Smooth muscle cell (in vitro differentiated cells): ENCODE data around the gene THAP8. TPM values are rescaled to one million over a fixed set of nuclear protein-coding genes. Genes with fewer than 3 reads are reported as not detected.

Experiments used
- polyA plus RNA-seq: library from polyadenylated mRNA; unstranded; fragments of >200 nt; fragmentation: Nextera tagmentation; extraction: Ambion mirVana; gene quantifications from 2 replicates; pipeline ENCODE4 v1.2.1, GENCODE V29; 2016
- total RNA-seq: library from RNA; depleted of rRNA; stranded (reverse); fragments of >200 nt; gene quantifications from 2 replicates; pipeline ENCODE4 v1.2.3, GENCODE V29; 2014

The THAP8 gene
- total and polyA plus RNA-seq, 2 experiments from 2014 or later = 9.3 to 13.1 TPM

Other genes starting within 250 kb of the THAP8 start
- gene PRODH2, start 241.4 kb downstream of the THAP8 start, total RNA-seq = not detected in 2 replicates
- gene PRODH2, start 241.4 kb downstream of the THAP8 start, polyA plus RNA-seq = not detected in 2 replicates
- gene NPHS1, start 201.8 kb downstream of the THAP8 start, total RNA-seq = 0.31 TPM in 1 of 2 replicates, not detected in the other
- gene NPHS1, start 201.8 kb downstream of the THAP8 start, polyA plus RNA-seq = 0.46 TPM in 1 of 2 replicates, not detected in the other
- gene KIRREL2, start 197.4 kb downstream of the THAP8 start, total RNA-seq = 0.18 and 2.1 TPM in 2 replicates
- 0.56 and 0.64 TPM in 2 replicates for gene KIRREL2, start 197.4 kb downstream of the THAP8 start, polyA plus RNA-seq
- 40.1 and 81.8 TPM in 2 replicates for gene APLP1, start 185.7 kb downstream of the THAP8 start, total RNA-seq
- 98.3 and 114 TPM in 2 replicates for gene APLP1, start 185.7 kb downstream of the THAP8 start, polyA plus RNA-seq
- 4.2 and 4.9 TPM in 2 replicates for gene NFKBID, start 153.7 kb downstream of the THAP8 start, total RNA-seq
- gene NFKBID, start 153.7 kb downstream of the THAP8 start, polyA plus RNA-seq = 9.0 and 11.1 TPM in 2 replicates
- 0.81 TPM in 1 of 2 replicates, not detected in the other for gene HCST, start 151.8 kb downstream of the THAP8 start, total RNA-seq
- gene HCST, start 151.8 kb downstream of the THAP8 start, polyA plus RNA-seq = 2.6 and 3.4 TPM in 2 replicates
- not detected in 2 replicates for gene TYROBP, start 146.0 kb downstream of the THAP8 start, total RNA-seq
- gene TYROBP, start 146.0 kb downstream of the THAP8 start, polyA plus RNA-seq = not detected in 2 replicates
- gene LRFN3, start 117.9 kb downstream of the THAP8 start, total RNA-seq = 6.0 and 6.2 TPM in 2 replicates
- gene LRFN3, start 117.9 kb downstream of the THAP8 start, polyA plus RNA-seq = 15.3 and 15.5 TPM in 2 replicates
- 24.0 TPM in 2 replicates for gene SDHAF1, start 59.1 kb downstream of the THAP8 start, total RNA-seq
- 27.1 and 27.7 TPM in 2 replicates for gene SDHAF1, start 59.1 kb downstream of the THAP8 start, polyA plus RNA-seq
- gene SYNE4, start 45.5 kb downstream of the THAP8 start, total RNA-seq = 1.1 and 1.9 TPM in 2 replicates
- gene SYNE4, start 45.5 kb downstream of the THAP8 start, polyA plus RNA-seq = 2.6 and 8.8 TPM in 2 replicates
- gene ALKBH6, start 40.1 kb downstream of the THAP8 start, total RNA-seq = 26.2 and 35.4 TPM in 2 replicates
- 36.1 and 37.4 TPM in 2 replicates for gene ALKBH6, start 40.1 kb downstream of the THAP8 start, polyA plus RNA-seq
- gene CLIP3, start 21.4 kb downstream of the THAP8 start, total RNA-seq = 3.7 and 10.7 TPM in 2 replicates
- gene CLIP3, start 21.4 kb downstream of the THAP8 start, polyA plus RNA-seq = 35.2 and 36.7 TPM in 2 replicates
- gene WDR62, start 612 bp upstream of the THAP8 start, total RNA-seq = 1.0 and 1.5 TPM in 2 replicates
- gene WDR62, start 612 bp upstream of the THAP8 start, polyA plus RNA-seq = 2.1 and 4.6 TPM in 2 replicates
- not detected in 2 replicates for gene OVOL3, start 56.9 kb upstream of the THAP8 start, total RNA-seq
- not detected in 2 replicates for gene OVOL3, start 56.9 kb upstream of the THAP8 start, polyA plus RNA-seq
- 33.3 and 102 TPM in 2 replicates for gene POLR2I, start 60.6 kb upstream of the THAP8 start, total RNA-seq
- gene POLR2I, start 60.6 kb upstream of the THAP8 start, polyA plus RNA-seq = 132 and 172 TPM in 2 replicates
- 104 and 146 TPM in 2 replicates for gene TBCB, start 61.2 kb upstream of the THAP8 start, total RNA-seq
- gene TBCB, start 61.2 kb upstream of the THAP8 start, polyA plus RNA-seq = 234 and 241 TPM in 2 replicates
- 183 and 252 TPM in 2 replicates for gene CAPNS1, start 85.8 kb upstream of the THAP8 start, total RNA-seq
- gene CAPNS1, start 85.8 kb upstream of the THAP8 start, polyA plus RNA-seq = 365 and 383 TPM in 2 replicates
- not detected in 2 replicates for gene COX7A1, start 98.2 kb upstream of the THAP8 start, total RNA-seq
- gene COX7A1, start 98.2 kb upstream of the THAP8 start, polyA plus RNA-seq = 1.5 TPM in 1 of 2 replicates, not detected in the other
- gene ZNF565, start 160.4 kb upstream of the THAP8 start, total RNA-seq = 4.5 and 8.6 TPM in 2 replicates
- 2.6 and 4.7 TPM in 2 replicates for gene ZNF565, start 160.4 kb upstream of the THAP8 start, polyA plus RNA-seq
- 155 and 161 TPM in 2 replicates for gene ZNF146, start 160.8 kb upstream of the THAP8 start, total RNA-seq
- gene ZNF146, start 160.8 kb upstream of the THAP8 start, polyA plus RNA-seq = 49.4 and 57.5 TPM in 2 replicates